Astrocyte (in vitro differentiated cells and primary cell): Measurements from ENCODE around the gene URB1. TPM values are rescaled to one million over a fixed set of nuclear protein-coding genes. Genes with fewer than 3 reads are reported as not detected.

Source experiments
- DNase-seq: peaks from one replicate; pipeline ENCODE4 v3.0.0-alpha.2; 2010; ENCODE audit warnings: low read depth
- FAIRE-seq: peaks from 2 replicates; lab custom pipeline; 2011; peaks lifted over from hg19 to GRCh38; lab: Jason Lieb, UNC
- H2AFZ ChIP-seq: 2 replicates; pipeline ENCODE4 v1.6.0; 2012; ENCODE audit warnings: low read depth, low read length, inconsistent platforms
- H3K27ac ChIP-seq: 2 replicates; pipeline ENCODE4 v1.5.1; 2011; ENCODE audit warnings: low read depth, low read length, inconsistent platforms
- H3K27me3 ChIP-seq: 2 replicates; pipeline ENCODE4 v1.6.0; 2011; ENCODE audit warnings: low read length, inconsistent platforms; ENCODE audit not compliant: insufficient read depth
- H3K36me3 ChIP-seq: 2 replicates; pipeline ENCODE4 v1.5.1; 2011; ENCODE audit warnings: low read length, inconsistent platforms; ENCODE audit not compliant: insufficient read depth
- H3K4me1 ChIP-seq: 2 replicates; pipeline ENCODE4 v1.5.1; 2011; ENCODE audit warnings: low read length, inconsistent platforms; ENCODE audit not compliant: insufficient read depth
- H3K4me2 ChIP-seq: 2 replicates; pipeline ENCODE4 v1.6.0; 2012; ENCODE audit warnings: low read length, inconsistent platforms
- H3K4me3 ChIP-seq: 2 replicates; pipeline ENCODE4 v1.5.1; 2011; ENCODE audit warnings: low read depth, mild to moderate bottlenecking, low read length, inconsistent platforms; ENCODE audit not compliant: insufficient read depth
- H3K79me2 ChIP-seq: 2 replicates; pipeline ENCODE4 v1.6.0; 2012; ENCODE audit warnings: mild to moderate bottlenecking, low read length, inconsistent platforms; ENCODE audit not compliant: insufficient read depth
- H3K9ac ChIP-seq: 2 replicates; pipeline ENCODE4 v1.6.0; 2012; ENCODE audit warnings: mild to moderate bottlenecking, low read length, inconsistent platforms
- H3K9me3 ChIP-seq: 2 replicates; pipeline ENCODE4 v1.5.1; 2012; ENCODE audit warnings: low read depth, mild to moderate bottlenecking, low read length, inconsistent platforms; ENCODE audit not compliant: insufficient read depth
- H4K20me1 ChIP-seq: 2 replicates; pipeline ENCODE4 v1.6.0; 2012; ENCODE audit warnings: low read length, inconsistent platforms; ENCODE audit not compliant: insufficient read depth
- H3K27ac Mint-ChIP-seq: one replicate; pipeline ENCODE4 v1.8.0; 2021; ENCODE audit warnings: mild to moderate bottlenecking, mixed read lengths; ENCODE audit not compliant: unreplicated experiment
- H3K27me3 Mint-ChIP-seq: one replicate; pipeline ENCODE4 v1.8.0; 2021; ENCODE audit warnings: low read depth, mixed read lengths; ENCODE audit not compliant: unreplicated experiment
- H3K36me3 Mint-ChIP-seq: one replicate; pipeline ENCODE4 v1.8.0; 2021; ENCODE audit warnings: low read depth, mixed read lengths; ENCODE audit not compliant: unreplicated experiment
- H3K4me1 Mint-ChIP-seq: one replicate; pipeline ENCODE4 v1.8.0; 2021; ENCODE audit warnings: low read depth, mixed read lengths; ENCODE audit not compliant: unreplicated experiment
- H3K4me3 Mint-ChIP-seq: one replicate; pipeline ENCODE4 v1.8.0; 2021; ENCODE audit warnings: mild to moderate bottlenecking, moderate library complexity, mixed read lengths; ENCODE audit not compliant: unreplicated experiment
- H3K9me3 Mint-ChIP-seq: one replicate; pipeline ENCODE4 v1.8.0; 2021; ENCODE audit warnings: mild to moderate bottlenecking, mixed read lengths; ENCODE audit not compliant: unreplicated experiment
- CTCF ChIP-seq: IDR thresholded peaks from 2 replicates; pipeline ENCODE4 v1.5.1; 2011; ENCODE audit warnings: low read depth, mild to moderate bottlenecking, inconsistent platforms, low read length, moderate library complexity; ENCODE audit not compliant: insufficient read depth
- EZH2 ChIP-seq: IDR thresholded peaks from 2 replicates; pipeline ENCODE4 v1.6.1; 2012; ENCODE audit warnings: mild to moderate bottlenecking, low read length, inconsistent platforms; ENCODE audit not compliant: insufficient read depth
- total RNA-seq: library from RNA; stranded (reverse); gene quantifications from 2 replicates; pipeline ENCODE4 v1.2.1, GENCODE V29; 2021

Gene URB1
- total RNA-seq, 1 donor from 2014 or later, result 19.2 TPM

GRCh38 chr21:32377991-32378390, 14.8 kb downstream of the URB1 start:
- no peak overlapping the region for H3K27ac Mint-ChIP-seq

GRCh38 chr21:32377506-32377905, 15.3 kb downstream of the URB1 start:
- peaks cover 14% of the 10 kb centered on the region for H3K36me3 Mint-ChIP-seq
- H3K79me2 ChIP-seq, result peaks cover 46% of the 10 kb centered on the region
- no peak overlapping the region for H3K27ac Mint-ChIP-seq

More at GRCh38 chr21:32377991-32378390, 14.8 kb downstream of the URB1 start:
- Mint-ChIP-seq H3K27me3 (no peaks in the 10 kb centered on the region), H3K4me3 (no peak overlapping the region), H3K9me3 (no peaks in the 10 kb centered on the region), H3K36me3 (peaks cover 13% of the 10 kb centered on the region), H3K4me1 (no peaks in the 10 kb centered on the region)
- H3K79me2 ChIP-seq, result peaks cover 50% of the 10 kb centered on the region
- TF ChIP-seq CTCF (no peak), EZH2 (no peak)
- peaks cover 17% of the 10 kb centered on the region for H3K4me1 ChIP-seq
- H4K20me1 ChIP-seq, result peaks cover 28% of the 10 kb centered on the region
- no peak overlapping the region for H3K27ac ChIP-seq
- FAIRE-seq, result no peak
- no peak for DNase-seq
- no peak overlapping the region for H2AFZ ChIP-seq
- H3K4me2 ChIP-seq, result no peak overlapping the region
- H3K9me3 ChIP-seq, result no peaks in the 10 kb centered on the region
- no peak overlapping the region for H3K9ac ChIP-seq
- H3K36me3 ChIP-seq, result peaks cover 44% of the 10 kb centered on the region
- H3K27me3 ChIP-seq, result no peaks in the 10 kb centered on the region
- no peak overlapping the region for H3K4me3 ChIP-seq

More at GRCh38 chr21:32377506-32377905, 15.3 kb downstream of the URB1 start:
- H2AFZ ChIP-seq, result no peak overlapping the region
- peaks cover 12% of the 10 kb centered on the region for H3K4me1 ChIP-seq
- FAIRE-seq (no peak), DNase-seq (no peak)
- no peaks in the 10 kb centered on the region for H3K27me3 Mint-ChIP-seq
- no peaks in the 10 kb centered on the region for H3K4me1 Mint-ChIP-seq
- H4K20me1 ChIP-seq, result peaks cover 23% of the 10 kb centered on the region
- H3K36me3 ChIP-seq, result peaks cover 39% of the 10 kb centered on the region
- H3K9ac ChIP-seq, result no peak overlapping the region
- H3K27me3 ChIP-seq, result no peaks in the 10 kb centered on the region
- H3K4me2 ChIP-seq, result no peak overlapping the region
- no peaks in the 10 kb centered on the region for H3K9me3 ChIP-seq
- H3K9me3 Mint-ChIP-seq, result no peaks in the 10 kb centered on the region
- TF ChIP-seq CTCF (no peak), EZH2 (no peak)
- H3K27ac ChIP-seq, result no peak overlapping the region
- no peak overlapping the region for H3K4me3 Mint-ChIP-seq
- H3K4me3 ChIP-seq, result no peak overlapping the region
